MM.1S (cell line): ENCODE measurements around the gene EPHA6.
"Not testable (repeated sequence)": the region's sequence is repeated elsewhere in the genome, so short reads cannot be mapped to it uniquely, and the experiment has no call there.

Source experiments
- DNase-seq: peaks from one replicate; pipeline ENCODE4 v3.0.0-alpha.2; 2015
- H2AFZ ChIP-seq: fragments of 300-600 bp; sonication (generic); 2 replicates; pipeline ENCODE4 v1.6.0; 2016; ENCODE audit warnings: antibody characterized with exemption, low read length
- H3F3A ChIP-seq: fragments of 300-600 bp; sonication (generic); 2 replicates; pipeline ENCODE4 v1.6.1; 2016; ENCODE audit warnings: mild to moderate bottlenecking, antibody characterized with exemption, low read length, moderate library complexity, mixed read lengths; ENCODE audit not compliant: insufficient read depth
- H3K27ac ChIP-seq: fragments of 300-600 bp; sonication (generic); 2 replicates; pipeline ENCODE4 v1.5.1; 2016; ENCODE audit warnings: mild to moderate bottlenecking, low read length
- H3K27me3 ChIP-seq: fragments of 300-600 bp; sonication (generic); replicated peaks from 2 replicates; pipeline ENCODE4 v1.6.0; 2016; ENCODE audit warnings: low read length; ENCODE audit not compliant: insufficient read depth
- H3K36me3 ChIP-seq: fragments of 300-600 bp; sonication (generic); replicated peaks from 2 replicates; pipeline ENCODE4 v1.6.1; 2016; ENCODE audit warnings: mild to moderate bottlenecking, low read length, mixed read lengths; ENCODE audit not compliant: insufficient read depth
- H3K4me1 ChIP-seq: fragments of 300-600 bp; sonication (generic); 2 replicates; pipeline ENCODE4 v1.6.1; 2016; ENCODE audit warnings: low read length, mixed read lengths
- H3K4me2 ChIP-seq: fragments of 300-600 bp; sonication (generic); 2 replicates; pipeline ENCODE4 v1.6.0; 2016; ENCODE audit warnings: low read depth, low read length
- H3K4me3 ChIP-seq: fragments of 300-600 bp; sonication (generic); 2 replicates; pipeline ENCODE4 v1.5.1; 2016; ENCODE audit warnings: low read length, mixed read lengths
- H3K79me2 ChIP-seq: fragments of 300-600 bp; sonication (generic); 2 replicates; pipeline ENCODE4 v1.6.1; 2016; ENCODE audit warnings: mixed run types, low read length, mixed read lengths
- H3K9ac ChIP-seq: fragments of 300-600 bp; sonication (generic); 2 replicates; pipeline ENCODE4 v1.6.1; 2016; ENCODE audit warnings: low read length, mixed read lengths
- H3K9me2 ChIP-seq: fragments of 300-600 bp; sonication (generic); replicated peaks from 2 replicates; pipeline ENCODE4 v1.6.1; 2016; ENCODE audit warnings: mild to moderate bottlenecking, low read length, mixed read lengths; ENCODE audit not compliant: insufficient read depth
- H3K9me3 ChIP-seq: fragments of 300-600 bp; sonication (generic); replicated peaks from 2 replicates; pipeline ENCODE4 v1.6.1; 2016; ENCODE audit warnings: mild to moderate bottlenecking, low read length, mixed read lengths; ENCODE audit not compliant: insufficient read depth
- H4K20me1 ChIP-seq: fragments of 300-600 bp; sonication (generic); 2 replicates; pipeline ENCODE4 v1.6.1; 2016; ENCODE audit warnings: mild to moderate bottlenecking, low read length, moderate library complexity, mixed read lengths; ENCODE audit not compliant: insufficient read depth
- CTCF ChIP-seq: fragments of 300-600 bp; sonication (generic); IDR thresholded peaks from 2 replicates; pipeline ENCODE4 v1.5.1; 2016; ENCODE audit warnings: antibody characterized with exemption, low read length, mixed read lengths
- EZH2 ChIP-seq: fragments of 300-600 bp; sonication (generic); optimal IDR thresholded peaks from 2 replicates; pipeline ENCODE3; 2017; ENCODE audit warnings: low read depth, mild to moderate bottlenecking, antibody characterized with exemption, low read length, mixed read lengths
- EZH2phosphoT487 ChIP-seq: fragments of 300-600 bp; sonication (generic); IDR thresholded peaks from 2 replicates; pipeline ENCODE4 v1.6.1; 2018; ENCODE audit warnings: antibody characterized with exemption, low read length

EPHA6 gene

GRCh38 chr3:97515076-97515475, 700.7 kb downstream of the EPHA6 start:
- H4K20me1 ChIP-seq: no peaks in the 10 kb centered on the region
- H3K4me1 ChIP-seq: no peaks in the 10 kb centered on the region
- H2AFZ ChIP-seq: no peak overlapping the region
- no peaks in the 10 kb centered on the region for H3K36me3 ChIP-seq
- H3K27me3 ChIP-seq: no peaks in the 10 kb centered on the region
- H3K9me3 ChIP-seq: no peaks in the 10 kb centered on the region
- H3K79me2 ChIP-seq: no peaks in the 10 kb centered on the region
- no peak overlapping the region for H3K27ac ChIP-seq
- no peak overlapping the region for H3K4me3 ChIP-seq
- no peak for DNase-seq
- H3F3A ChIP-seq: no peaks in the 10 kb centered on the region
- TF ChIP-seq CTCF (no peak), EZH2 (no peak), EZH2phosphoT487 (no peak)
- H3K9me2 ChIP-seq: no peaks in the 10 kb centered on the region
- H3K9ac ChIP-seq: no peak overlapping the region
- no peak overlapping the region for H3K4me2 ChIP-seq

GRCh38 chr3:97530691-97531090, 716.3 kb downstream of the EPHA6 start:
- Histone ChIP-seq H3F3A (no peaks in the 10 kb centered on the region), H2AFZ (no peak overlapping the region), H3K4me1 (no peaks in the 10 kb centered on the region), H3K9me2 (no peaks in the 10 kb centered on the region), H3K79me2 (no peaks in the 10 kb centered on the region), H3K27me3 (no peaks in the 10 kb centered on the region), H4K20me1 (no peaks in the 10 kb centered on the region), H3K4me3 (no peak overlapping the region), H3K36me3 (no peaks in the 10 kb centered on the region), H3K27ac (no peak overlapping the region), H3K9ac (no peak overlapping the region), H3K9me3 (no peaks in the 10 kb centered on the region), H3K4me2 (no peak overlapping the region)
- no peak for DNase-seq
- TF ChIP-seq CTCF (no peak), EZH2 (no peak), EZH2phosphoT487 (no peak)

- H3F3A ChIP-seq, H3K27me3 ChIP-seq, H4K20me1 ChIP-seq, H3K4me2 ChIP-seq, H3K27ac ChIP-seq, H3K4me3 ChIP-seq, H2AFZ ChIP-seq, H3K36me3 ChIP-seq, H3K9me2 ChIP-seq, DNase-seq, H3K4me1 ChIP-seq, H3K79me2 ChIP-seq, H3K9ac ChIP-seq, H3K9me3 ChIP-seq: not testable (repeated sequence)
These were observed 733.2 kb downstream of the EPHA6 start for GRCh38 chr3:97547573-97547972.

GRCh38 chr3:97550408-97550807, 736.0 kb downstream of the EPHA6 start:
- no peak overlapping the region for H3K4me3 ChIP-seq
- DNase-seq: no peak
- no peak overlapping the region for H2AFZ ChIP-seq
- no peaks in the 10 kb centered on the region for H3F3A ChIP-seq
- H3K4me1 ChIP-seq: no peaks in the 10 kb centered on the region
- no peaks in the 10 kb centered on the region for H4K20me1 ChIP-seq
- TF ChIP-seq EZH2phosphoT487: no peak
- no peak overlapping the region for H3K4me2 ChIP-seq
- H3K27me3 ChIP-seq: no peaks in the 10 kb centered on the region
- H3K79me2 ChIP-seq: no peaks in the 10 kb centered on the region
- no peaks in the 10 kb centered on the region for H3K9me3 ChIP-seq
- H3K36me3 ChIP-seq: no peaks in the 10 kb centered on the region
- no peak overlapping the region for H3K9ac ChIP-seq
- H3K27ac ChIP-seq: no peak overlapping the region
- H3K9me2 ChIP-seq: no peaks in the 10 kb centered on the region
